ENCODE data around the gene ZNF575.

DNA sequence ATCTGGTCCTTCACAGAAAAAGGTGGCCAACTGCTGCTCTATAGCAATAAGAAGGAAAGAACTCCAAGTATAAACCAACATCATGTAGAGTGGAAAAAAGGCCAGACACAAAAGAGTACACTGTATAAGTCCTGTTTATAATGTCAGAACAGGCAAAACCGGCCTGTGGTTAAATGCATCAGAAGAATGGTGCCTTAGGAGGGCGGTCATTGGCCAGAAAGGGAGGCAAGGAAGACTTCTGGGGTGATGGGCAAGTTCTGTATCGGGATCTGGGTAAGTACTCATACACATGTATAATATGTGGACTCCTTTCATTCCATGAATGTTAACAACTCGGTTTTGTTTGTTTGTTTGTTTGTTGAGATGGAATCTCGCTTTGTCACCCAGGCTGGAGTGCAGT is 10.1 kb upstream of the ZNF575 start:
- TF ChIP-seq, protein P1, sequence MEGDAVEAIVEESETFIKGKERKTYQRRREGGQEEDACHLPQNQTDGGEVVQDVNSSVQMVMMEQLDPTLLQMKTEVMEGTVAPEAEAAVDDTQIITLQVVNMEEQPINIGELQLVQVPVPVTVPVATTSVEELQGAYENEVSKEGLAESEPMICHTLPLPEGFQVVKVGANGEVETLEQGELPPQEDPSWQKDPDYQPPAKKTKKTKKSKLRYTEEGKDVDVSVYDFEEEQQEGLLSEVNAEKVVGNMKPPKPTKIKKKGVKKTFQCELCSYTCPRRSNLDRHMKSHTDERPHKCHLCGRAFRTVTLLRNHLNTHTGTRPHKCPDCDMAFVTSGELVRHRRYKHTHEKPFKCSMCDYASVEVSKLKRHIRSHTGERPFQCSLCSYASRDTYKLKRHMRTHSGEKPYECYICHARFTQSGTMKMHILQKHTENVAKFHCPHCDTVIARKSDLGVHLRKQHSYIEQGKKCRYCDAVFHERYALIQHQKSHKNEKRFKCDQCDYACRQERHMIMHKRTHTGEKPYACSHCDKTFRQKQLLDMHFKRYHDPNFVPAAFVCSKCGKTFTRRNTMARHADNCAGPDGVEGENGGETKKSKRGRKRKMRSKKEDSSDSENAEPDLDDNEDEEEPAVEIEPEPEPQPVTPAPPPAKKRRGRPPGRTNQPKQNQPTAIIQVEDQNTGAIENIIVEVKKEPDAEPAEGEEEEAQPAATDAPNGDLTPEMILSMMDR (IDR thresholded peaks at IDR 0.05; ENCODE audit: low read depth, low read length, missing input control), result no peak
- TF ChIP-seq FOXA1 (IDR thresholded peaks at IDR 0.05), result no peak
- no peak for TF ChIP-seq RXRA (IDR thresholded peaks at IDR 0.05)
- TF ChIP-seq GABPA (IDR thresholded peaks at IDR 0.05 in 1 of 2, conservative IDR thresholded peaks at IDR 0.05 in 1 of 2), result no peak
- TF ChIP-seq SP1 (IDR thresholded peaks at IDR 0.05), result no peak
- no peak for TF ChIP-seq REST (IDR thresholded peaks at IDR 0.05)
- no peak for TF ChIP-seq EGR1 (IDR thresholded peaks at IDR 0.05; ENCODE audit: low read depth in 2 of 2)
- TF ChIP-seq RAD21 (IDR thresholded peaks at IDR 0.05), result no peak
- no peak for TF ChIP-seq TAF1 (conservative IDR thresholded peaks at IDR 0.05)
- no peak for TF ChIP-seq HNF4G (IDR thresholded peaks at IDR 0.05)
- TF ChIP-seq MAX (IDR thresholded peaks at IDR 0.05), result no peak
